ENCODE data around the gene KNTC1.
A peak's percentile ranks its signal among the peaks of the same experiment; 100 is the strongest.
"Not testable (repeated sequence)": the region's sequence is repeated elsewhere in the genome, so short reads cannot be mapped to it uniquely, and the experiment has no call there.

Gene KNTC1

GRCh38 chr12:122571821-122572220 lies 44.8 kb downstream of the KNTC1 start:
- H3K4me3 ChIP-seq (ENCODE audit: low read depth, low read length) = no peak overlapping the region
- no peak overlapping the region for H3K4me2 ChIP-seq (ENCODE audit: low read length)
- no peaks in the 10 kb centered on the region for H3K4me1 ChIP-seq
- H3K9me3 ChIP-seq (ENCODE audit: control insufficient read depth, low read length) = no peaks in the 10 kb centered on the region
- no peaks in the 10 kb centered on the region for H3K79me2 ChIP-seq
- H3K9ac ChIP-seq = no peak overlapping the region
- H3K27me3 ChIP-seq (ENCODE audit: control insufficient read depth, insufficient read depth, low read length) = no peaks in the 10 kb centered on the region
- H2AFZ ChIP-seq = peak overlapping the region; percentile 29
- H3K27ac ChIP-seq = no peak overlapping the region
- no peak for TF ChIP-seq CTCF (IDR thresholded peaks at IDR 0.05)
- no peaks in the 10 kb centered on the region for H3K36me3 ChIP-seq (ENCODE audit: control insufficient read depth, insufficient read depth, low read length)

- H2AFZ ChIP-seq; H3K4me2 ChIP-seq (ENCODE audit: low read length); H3K79me2 ChIP-seq; H3K9ac ChIP-seq; H3K9me3 ChIP-seq (ENCODE audit: control insufficient read depth, low read length); H3K27ac ChIP-seq; H3K27me3 ChIP-seq (ENCODE audit: control insufficient read depth, insufficient read depth, low read length); H3K4me3 ChIP-seq (ENCODE audit: low read depth, low read length); H3K36me3 ChIP-seq (ENCODE audit: control insufficient read depth, insufficient read depth, low read length): not testable (repeated sequence)
- H3K4me1 ChIP-seq = peaks cover 25% of the 10 kb centered on the region
Observed at GRCh38 chr12:122583294-122583693, 56.2 kb downstream of the KNTC1 start.

- no peaks in the 10 kb centered on the region for H3K27me3 ChIP-seq (ENCODE audit: control insufficient read depth, insufficient read depth, low read length)
- H3K27ac ChIP-seq = peak overlapping the region; percentile 74
- H3K4me3 ChIP-seq (ENCODE audit: low read depth, low read length) = no peak overlapping the region
- H3K4me2 ChIP-seq (ENCODE audit: low read length) = peak overlapping the region; percentile 19
- H2AFZ ChIP-seq = peak overlapping the region; percentile 65
- H3K9ac ChIP-seq = no peak overlapping the region
- H3K9me3 ChIP-seq (ENCODE audit: control insufficient read depth, low read length) = no peaks in the 10 kb centered on the region
- H3K36me3 ChIP-seq (ENCODE audit: control insufficient read depth, insufficient read depth, low read length) = no peaks in the 10 kb centered on the region
- TF ChIP-seq CTCF (IDR thresholded peaks at IDR 0.05) = no peak
- peaks cover 25% of the 10 kb centered on the region for H3K4me1 ChIP-seq
- no peaks in the 10 kb centered on the region for H3K79me2 ChIP-seq
Observed at GRCh38 chr12:122584177-122584863, 57.3 kb downstream of the KNTC1 start.

GRCh38 chr12:122590990-122591389 lies 63.9 kb downstream of the KNTC1 start:
- no peak for TF ChIP-seq CTCF (IDR thresholded peaks at IDR 0.05)
- H3K36me3 ChIP-seq (ENCODE audit: control insufficient read depth, insufficient read depth, low read length) = no peaks in the 10 kb centered on the region
- no peaks in the 10 kb centered on the region for H3K4me1 ChIP-seq

GRCh38 chr12:122591966-122592365 lies 64.9 kb downstream of the KNTC1 start:
- not testable (repeated sequence) for H3K4me3 ChIP-seq (ENCODE audit: low read depth, low read length); H3K27me3 ChIP-seq (ENCODE audit: control insufficient read depth, insufficient read depth, low read length); H3K4me2 ChIP-seq (ENCODE audit: low read length); H3K4me1 ChIP-seq; H3K79me2 ChIP-seq; H3K27ac ChIP-seq; H3K9me3 ChIP-seq (ENCODE audit: control insufficient read depth, low read length); H3K36me3 ChIP-seq (ENCODE audit: control insufficient read depth, insufficient read depth, low read length); H3K9ac ChIP-seq; H2AFZ ChIP-seq

More at GRCh38 chr12:122590990-122591389, 63.9 kb downstream of the KNTC1 start:
- Histone ChIP-seq H3K79me2 (no peaks in the 10 kb centered on the region), H3K4me2 (ENCODE audit: low read length) (no peak overlapping the region), H3K27me3 (ENCODE audit: control insufficient read depth, insufficient read depth, low read length) (no peaks in the 10 kb centered on the region), H3K9me3 (ENCODE audit: control insufficient read depth, low read length) (no peaks in the 10 kb centered on the region), H2AFZ (no peak overlapping the region), H3K27ac (no peak overlapping the region), H3K4me3 (ENCODE audit: low read depth, low read length) (no peak overlapping the region), H3K9ac (no peak overlapping the region)

- H3K36me3 ChIP-seq (ENCODE audit: control insufficient read depth, insufficient read depth, low read length); H3K4me2 ChIP-seq (ENCODE audit: low read length); H2AFZ ChIP-seq: not testable (repeated sequence)
Observed at GRCh38 chr12:122592543-122592942, 65.5 kb downstream of the KNTC1 start.

More at GRCh38 chr12:122592543-122592942, 65.5 kb downstream of the KNTC1 start:
- not testable (repeated sequence) for H3K27me3 ChIP-seq (ENCODE audit: control insufficient read depth, insufficient read depth, low read length); H3K9ac ChIP-seq; H3K79me2 ChIP-seq; H3K27ac ChIP-seq; H3K4me1 ChIP-seq; H3K4me3 ChIP-seq (ENCODE audit: low read depth, low read length); H3K9me3 ChIP-seq (ENCODE audit: control insufficient read depth, low read length)
